LNCaP clone FGC (cell line): ENCODE measurements around the gene COA8.

Experiments used
- DNase-seq: peaks from one replicate; pipeline ENCODE4 v3.0.0-alpha.2; 2011; ENCODE audit warnings: low read depth
- H3K4me3 ChIP-seq: 2 replicates; pipeline ENCODE4 v1.5.1; 2011; ENCODE audit warnings: mild to moderate bottlenecking, low read depth, low read length, control low read depth
- CTCF ChIP-seq: IDR thresholded peaks from 2 replicates; pipeline ENCODE4 v1.5.1; 2012; ENCODE audit warnings: mild to moderate bottlenecking; ENCODE audit not compliant: control insufficient read depth, insufficient read depth; ENCODE audit errors: extremely low read depth

The COA8 gene

GRCh38 chr14:103527408-103528145 is 35.2 kb upstream of the COA8 start:
- TF ChIP-seq CTCF = no peak
- peak overlapping the region; percentile 100 for H3K4me3 ChIP-seq
- DNase-seq = no peak

GRCh38 chr14:103528146-103528586 is 34.6 kb upstream of the COA8 start:
- H3K4me3 ChIP-seq = peak overlapping the region; percentile 100
- no peak for TF ChIP-seq CTCF
- no peak for DNase-seq

GRCh38 chr14:103528587-103529382 is 34.0 kb upstream of the COA8 start, which contains the start of gene TRMT61A:
Gene TRMT61A, plus strand, starts transcription at chr14:103529196. Its CDS starts 783 bp downstream, at chr14:103529979.
- peak within 1 kb of the TSS; percentile 100 for H3K4me3 ChIP-seq
- TF ChIP-seq CTCF = no peak
- DNase-seq = peak; percentile 94

- DNase-seq = no peak
- TF ChIP-seq CTCF = no peak
- peak overlapping the region; percentile 100 for H3K4me3 ChIP-seq
These were observed 33.1 kb upstream of the COA8 start for GRCh38 chr14:103529383-103530365.

GRCh38 chr14:103530390-103530789 is 32.4 kb upstream of the COA8 start:
- DNase-seq = no peak
- TF ChIP-seq CTCF = no peak
- H3K4me3 ChIP-seq = peak overlapping the region; percentile 100

- no peak overlapping the region for H3K4me3 ChIP-seq
- TF ChIP-seq CTCF = no peak
- DNase-seq = no peak
These were observed 31.9 kb upstream of the COA8 start for GRCh38 chr14:103530831-103531230.
